HAP-1 (cell line): Measurements from ENCODE around the gene CNIH1.
"Not testable (repeated sequence)": the region's sequence is repeated elsewhere in the genome, so short reads cannot be mapped to it uniquely, and the experiment has no call there.

Experiments used
- DNase-seq, 2 experiments: peaks; one replicate each; pipeline ENCODE4 v3.0.0-alpha.2; 2016 to 2020; ENCODE audit warnings: low spot score in 2 of 2
- H3K27me3 ChIP-seq: fragments of 250-450 bp; sonication (Bioruptor Pico); 2 replicates; pipeline ENCODE4 v1.5.1; 2020; ENCODE audit warnings: low read depth, mild to moderate bottlenecking, moderate library complexity
- H3K36me3 ChIP-seq: fragments of 250-450 bp; sonication (Bioruptor Pico); replicated peaks from 2 replicates; pipeline ENCODE4 v1.5.1; 2020; ENCODE audit warnings: mild to moderate bottlenecking
- H3K4me1 ChIP-seq: fragments of 250-450 bp; sonication (Bioruptor Pico); 2 replicates; pipeline ENCODE4 v1.5.1; 2020; ENCODE audit warnings: mild to moderate bottlenecking
- H3K4me3 ChIP-seq: fragments of 250-450 bp; sonication (Bioruptor Pico); 2 replicates; pipeline ENCODE4 v1.5.1; 2020; ENCODE audit warnings: mild to moderate bottlenecking, moderate library complexity
- H3K9me3 ChIP-seq: fragments of 250-450 bp; sonication (Bioruptor Pico); 2 replicates; pipeline ENCODE4 v1.5.1; 2020; ENCODE audit warnings: mild to moderate bottlenecking, moderate library complexity
- in situ Hi-C: fragments of 300-500 bp; cut with MboI; formaldehyde crosslinking; loops from 3 replicates; pipeline ENCODE4 v1.14.3; 2020; ENCODE audit warnings: low sequenced_read_pairs, inconsistent platforms, mixed read lengths

CNIH1 gene

DNA sequence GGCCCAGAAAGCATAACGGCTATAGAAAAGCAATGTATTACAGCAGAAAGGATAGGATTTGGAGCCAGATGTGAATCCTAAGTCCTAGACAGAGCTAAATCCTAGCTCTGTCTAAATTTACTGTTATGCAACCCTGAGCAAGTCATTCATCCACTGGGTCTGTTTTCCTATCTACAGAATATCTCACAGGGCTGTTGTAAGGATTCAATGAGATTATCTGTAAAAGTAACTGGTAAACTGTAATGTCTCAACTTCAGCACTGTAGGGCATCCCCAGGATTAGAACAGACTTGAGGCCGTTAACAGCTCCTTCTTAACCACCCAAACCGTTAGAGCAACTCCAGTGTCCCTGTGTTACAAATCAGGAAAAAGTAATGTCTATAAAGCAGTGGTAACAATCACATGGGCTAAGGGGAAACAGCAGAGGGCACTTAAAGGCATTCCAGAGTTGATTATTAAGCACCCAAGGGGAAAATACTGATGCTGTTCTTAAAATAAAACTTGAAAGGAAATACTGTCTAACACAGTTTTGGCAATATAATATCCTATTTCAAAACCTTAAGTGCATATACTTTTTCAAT, 37.6 kb upstream of the CNIH1 start:
- Histone ChIP-seq H3K36me3 (peaks cover 25% of the 10 kb centered on the region), H3K4me1 (no peaks in the 10 kb centered on the region), H3K4me3 (no peak overlapping the region), H3K9me3 (no peaks in the 10 kb centered on the region), H3K27me3 (no peaks in the 10 kb centered on the region)
- DNase-seq: no peak
- in situ Hi-C loops: no loop called here

DNA sequence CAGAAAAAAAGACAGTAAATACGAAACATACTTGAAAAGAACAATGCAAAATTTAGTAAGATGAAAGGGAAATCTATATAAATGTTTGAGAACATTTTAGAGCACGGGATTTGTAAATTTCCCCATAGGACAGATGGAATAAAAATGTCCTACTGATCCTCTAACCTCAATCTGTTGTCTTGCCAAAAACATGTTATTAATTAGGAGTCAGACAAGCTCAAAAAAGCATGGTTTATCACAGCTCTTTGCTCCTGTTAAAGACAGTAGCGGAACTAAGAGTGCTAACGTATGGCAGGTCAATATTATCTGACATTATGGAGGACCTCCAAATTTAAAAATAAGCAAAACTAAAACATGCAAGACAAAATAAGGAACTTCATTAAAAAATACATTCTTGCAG, 34.7 kb upstream of the CNIH1 start:
- Histone ChIP-seq H3K36me3 (peaks cover 15% of the 10 kb centered on the region), H3K4me1 (peaks cover 17% of the 10 kb centered on the region), H3K4me3 (no peak overlapping the region), H3K9me3 (no peaks in the 10 kb centered on the region), H3K27me3 (no peaks in the 10 kb centered on the region)
- in situ Hi-C loops: no loop called here
- no peak for DNase-seq

DNA sequence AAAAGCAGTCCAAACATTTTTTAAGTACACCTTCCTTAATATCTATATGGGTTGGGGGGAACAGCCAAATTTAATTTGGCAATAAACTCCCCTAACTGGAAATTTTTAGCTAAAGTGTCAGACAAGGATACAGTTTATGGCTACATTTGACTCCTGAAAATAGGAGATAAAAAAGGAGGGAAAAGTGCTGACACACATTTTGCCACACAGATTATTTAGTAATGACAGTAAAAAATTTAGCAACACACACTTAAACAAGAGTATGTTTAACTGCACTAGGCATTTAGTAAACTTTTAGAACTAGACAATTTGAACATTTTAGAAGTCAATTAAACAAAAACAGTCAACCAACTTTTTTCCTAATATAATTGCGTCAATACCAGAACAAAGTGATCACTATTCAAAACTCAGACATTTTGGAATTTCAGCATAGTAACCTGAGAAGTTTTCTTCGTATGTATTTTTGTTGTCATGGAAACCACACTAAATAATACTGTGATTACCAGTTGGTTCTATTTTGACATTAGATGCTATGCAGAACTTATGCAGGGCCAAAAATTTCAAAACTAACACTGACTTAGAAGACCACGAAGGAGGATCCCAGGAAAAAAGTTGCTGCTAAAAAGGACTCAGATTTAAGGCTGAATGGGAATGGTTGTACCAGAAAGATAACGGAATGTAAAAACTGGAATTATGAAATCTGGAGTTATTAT, 34.2 kb upstream of the CNIH1 start:
- Histone ChIP-seq H3K9me3 (no peaks in the 10 kb centered on the region), H3K27me3 (no peaks in the 10 kb centered on the region), H3K4me3 (no peak overlapping the region), H3K4me1 (peaks cover 17% of the 10 kb centered on the region), H3K36me3 (peaks cover 15% of the 10 kb centered on the region)
- DNase-seq: no peak
- in situ Hi-C loops: no loop called here

DNA sequence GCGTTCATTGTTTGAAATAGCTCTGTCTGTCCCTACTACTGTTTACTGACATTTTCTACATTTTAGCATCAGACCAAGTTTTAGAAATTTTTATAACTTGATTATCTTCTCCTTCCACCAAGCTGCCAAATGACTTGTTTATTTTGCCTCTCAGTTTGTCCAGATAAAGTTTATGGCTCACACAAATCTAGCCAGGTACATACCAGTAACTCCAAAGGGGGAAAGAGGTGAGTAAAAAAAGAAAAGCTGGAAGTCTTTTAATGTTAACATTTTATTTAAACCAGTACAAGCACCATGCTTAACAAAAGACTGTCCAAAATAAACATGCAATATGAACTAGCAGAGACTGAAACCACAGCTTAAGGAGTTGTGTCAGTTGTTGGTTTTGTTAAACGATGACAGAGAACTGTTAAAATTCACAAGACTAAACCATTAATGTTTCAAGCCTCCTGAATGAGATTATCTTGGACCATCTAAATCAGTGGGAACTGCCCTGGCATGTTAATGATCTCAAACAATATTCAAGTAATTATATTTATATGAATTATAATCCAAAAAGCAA, 33.1 kb upstream of the CNIH1 start:
- no peak for DNase-seq
- Histone ChIP-seq H3K4me1 (peaks cover 17% of the 10 kb centered on the region), H3K27me3 (no peaks in the 10 kb centered on the region), H3K36me3 (peaks cover 15% of the 10 kb centered on the region), H3K9me3 (no peaks in the 10 kb centered on the region), H3K4me3 (no peak overlapping the region)
- in situ Hi-C loops: no loop called here

DNA sequence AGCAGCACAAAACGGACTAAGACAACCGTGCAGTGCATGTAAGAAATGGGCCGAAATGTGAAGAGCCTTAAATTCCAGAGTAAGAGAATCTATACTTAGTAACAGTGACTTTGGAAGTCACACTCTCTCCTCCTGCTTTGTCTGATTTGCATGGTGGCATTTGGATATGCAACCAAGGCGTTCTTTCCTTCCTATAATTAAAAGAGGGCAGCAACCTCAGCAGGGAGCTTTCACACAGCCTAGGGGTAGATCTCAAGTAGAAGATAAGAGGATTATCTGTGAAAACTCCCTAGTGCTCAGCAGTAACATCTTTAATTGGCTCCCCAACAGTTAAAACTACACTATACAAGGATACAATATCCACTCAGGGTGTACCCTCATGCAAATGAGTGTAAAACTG, 31.1 kb upstream of the CNIH1 start:
- Histone ChIP-seq H3K36me3 (no peaks in the 10 kb centered on the region), H3K4me3 (no peak overlapping the region), H3K9me3 (peaks cover 8% of the 10 kb centered on the region; the same call in 1 of the 2 replicates), H3K4me1 (peaks cover 17% of the 10 kb centered on the region), H3K27me3 (no peaks in the 10 kb centered on the region)
- in situ Hi-C loops: no loop called here
- DNase-seq: peak; percentile 38 to 85

DNA sequence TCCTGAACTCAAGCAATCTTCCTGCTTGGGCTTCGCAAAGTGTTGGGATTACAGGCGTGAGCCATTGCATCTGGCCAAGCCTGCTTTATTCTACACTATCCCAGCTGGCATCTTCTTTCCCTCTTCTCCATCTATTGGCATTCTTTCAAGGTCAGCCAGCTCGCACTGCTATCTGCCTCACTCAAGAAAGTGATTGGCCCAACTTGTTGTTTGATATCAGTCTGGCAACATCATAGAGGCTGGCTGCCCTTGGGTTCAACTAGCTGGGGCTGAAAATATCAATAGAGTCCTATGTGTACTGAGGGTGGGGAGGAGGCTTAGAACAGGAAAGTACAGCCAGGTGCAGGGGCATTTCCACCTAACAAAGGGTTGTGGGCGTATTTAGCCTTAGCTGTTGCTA, 30.5 kb upstream of the CNIH1 start:
- H3K9me3 ChIP-seq: peaks cover 11% of the 10 kb centered on the region; the same call in 1 of the 2 replicates
- peaks cover 17% of the 10 kb centered on the region for H3K4me1 ChIP-seq
- DNase-seq: no peak
- in situ Hi-C loops: no loop called here
- no peak overlapping the region for H3K4me3 ChIP-seq
- H3K36me3 ChIP-seq: no peaks in the 10 kb centered on the region
- H3K27me3 ChIP-seq: no peaks in the 10 kb centered on the region

DNA sequence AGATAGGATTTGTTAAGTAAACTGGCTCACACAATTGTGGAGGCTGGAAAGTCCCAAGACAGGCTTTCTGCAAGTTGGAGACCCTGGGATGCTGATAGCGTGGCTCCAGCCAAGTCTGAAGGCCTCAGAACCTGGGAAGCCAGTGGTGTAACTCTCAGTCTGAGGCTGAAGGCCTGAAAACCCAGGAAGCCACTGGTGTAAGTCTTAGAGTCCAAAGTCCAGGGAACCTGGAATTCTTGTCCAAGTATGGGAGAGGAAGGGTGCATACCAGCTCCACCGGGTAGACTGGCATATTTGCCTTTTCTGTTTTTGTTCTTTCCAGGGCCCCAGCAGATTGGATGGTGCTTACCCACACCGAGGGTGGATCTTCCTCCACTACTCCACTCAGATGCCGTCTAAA, 29.5 kb upstream of the CNIH1 start:
- DNase-seq: no peak
- no peaks in the 10 kb centered on the region for H3K36me3 ChIP-seq
- H3K9me3 ChIP-seq: peaks cover 11% of the 10 kb centered on the region; the same call in 1 of the 2 replicates
- H3K27me3 ChIP-seq: no peaks in the 10 kb centered on the region
- H3K4me3 ChIP-seq: no peak overlapping the region
- H3K4me1 ChIP-seq: peaks cover 17% of the 10 kb centered on the region
- in situ Hi-C loops: no loop called here

DNA sequence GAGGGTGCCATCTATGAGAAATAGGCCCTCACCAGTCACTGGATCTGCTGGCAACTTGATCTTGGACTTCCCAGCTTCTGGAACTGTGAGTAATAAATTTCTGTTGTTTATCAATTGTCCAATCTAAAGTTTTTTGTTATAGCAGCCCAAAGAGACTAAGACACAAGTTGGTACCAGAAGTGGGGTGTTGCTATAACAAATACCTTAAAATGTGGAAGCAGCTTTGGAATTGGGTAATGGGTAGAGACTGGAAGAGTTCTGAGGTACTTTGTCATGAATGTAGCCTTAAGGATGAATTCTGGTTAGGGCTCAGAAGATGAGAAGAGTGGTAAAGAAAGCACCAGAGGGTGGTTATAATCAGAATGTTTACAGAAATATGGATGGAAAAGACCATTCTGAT, 26.1 kb upstream of the CNIH1 start:
- no peak for DNase-seq
- no peaks in the 10 kb centered on the region for H3K36me3 ChIP-seq
- in situ Hi-C loops: no loop called here

DNA sequence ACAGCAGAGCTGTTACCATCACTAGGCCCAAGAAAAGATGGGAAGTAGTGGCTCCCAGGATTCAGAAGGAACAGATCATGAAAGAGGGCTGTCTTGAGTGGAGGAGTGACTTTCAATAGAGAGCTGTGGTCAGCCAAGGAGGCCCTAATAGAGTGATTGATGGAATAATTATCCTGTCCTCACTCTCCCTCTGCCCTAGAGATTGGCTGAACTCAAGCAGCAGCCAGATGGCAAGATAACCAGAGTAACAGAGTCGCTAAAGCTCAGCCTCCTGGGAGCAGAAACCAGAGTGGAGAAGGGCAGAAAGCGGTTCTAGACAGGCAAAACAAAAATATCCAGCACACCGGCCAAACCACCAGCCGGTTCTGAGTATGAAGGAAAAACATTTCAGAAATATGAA, 24.5 kb upstream of the CNIH1 start:
- Histone ChIP-seq H3K4me1 (no peaks in the 10 kb centered on the region), H3K4me3 (no peak overlapping the region), H3K27me3 (no peaks in the 10 kb centered on the region), H3K9me3 (peaks cover 13% of the 10 kb centered on the region), H3K36me3 (no peaks in the 10 kb centered on the region)
- no peak for DNase-seq
- in situ Hi-C loops: no loop called here

More for the DNA sequence above, 26.1 kb upstream of the CNIH1 start:
- Histone ChIP-seq H3K9me3 (peaks cover 11% of the 10 kb centered on the region; the same call in 1 of the 2 replicates), H3K4me3 (no peak overlapping the region), H3K4me1 (peaks cover 4% of the 10 kb centered on the region), H3K27me3 (no peaks in the 10 kb centered on the region)

DNA sequence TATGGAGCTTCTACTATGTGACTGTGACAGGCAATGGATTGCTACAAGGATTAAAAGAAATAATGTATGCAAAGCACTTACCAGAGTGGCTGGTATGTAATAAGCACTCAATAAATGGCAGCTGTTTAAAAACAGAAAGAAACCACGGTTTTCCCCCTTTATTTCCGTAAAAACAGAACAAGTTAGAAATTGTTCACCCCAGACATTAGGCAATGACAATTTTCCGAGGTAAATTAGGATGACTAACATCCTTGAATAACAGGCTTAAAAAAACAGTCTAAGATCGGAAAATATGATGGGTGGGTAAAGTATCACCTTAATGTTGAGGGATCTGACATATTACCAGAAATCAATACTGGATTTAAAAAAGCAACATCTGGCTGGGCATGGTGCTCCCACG, 20.9 kb upstream of the CNIH1 start:
- H3K4me1 ChIP-seq: no peaks in the 10 kb centered on the region
- no peaks in the 10 kb centered on the region for H3K27me3 ChIP-seq
- H3K4me3 ChIP-seq: no peak overlapping the region
- DNase-seq: no peak
- in situ Hi-C loops: no loop called here
- H3K36me3 ChIP-seq: no peaks in the 10 kb centered on the region
- H3K9me3 ChIP-seq: peaks cover 15% of the 10 kb centered on the region

DNA sequence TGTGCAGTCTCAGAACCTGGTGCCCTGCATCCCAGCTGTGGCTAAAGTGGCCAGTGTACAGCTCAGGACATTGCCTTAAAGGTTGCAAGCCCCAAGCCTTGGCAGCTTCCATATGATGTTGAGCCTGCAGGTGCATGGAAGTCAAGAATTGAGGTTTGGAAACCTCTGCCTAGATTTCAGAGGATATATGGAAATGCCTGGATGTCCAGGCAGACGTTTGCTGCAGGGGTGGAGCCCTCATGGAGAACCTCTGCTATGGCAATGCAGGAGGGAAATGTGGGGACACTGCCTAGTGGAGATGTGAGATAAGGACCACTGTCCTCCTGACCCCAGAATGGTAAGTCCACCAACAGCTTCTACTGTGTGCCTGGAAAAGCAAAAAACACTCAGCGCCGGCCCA, 17.9 kb upstream of the CNIH1 start:
- H3K36me3 ChIP-seq: no peaks in the 10 kb centered on the region
- in situ Hi-C loops: no loop called here

DNA sequence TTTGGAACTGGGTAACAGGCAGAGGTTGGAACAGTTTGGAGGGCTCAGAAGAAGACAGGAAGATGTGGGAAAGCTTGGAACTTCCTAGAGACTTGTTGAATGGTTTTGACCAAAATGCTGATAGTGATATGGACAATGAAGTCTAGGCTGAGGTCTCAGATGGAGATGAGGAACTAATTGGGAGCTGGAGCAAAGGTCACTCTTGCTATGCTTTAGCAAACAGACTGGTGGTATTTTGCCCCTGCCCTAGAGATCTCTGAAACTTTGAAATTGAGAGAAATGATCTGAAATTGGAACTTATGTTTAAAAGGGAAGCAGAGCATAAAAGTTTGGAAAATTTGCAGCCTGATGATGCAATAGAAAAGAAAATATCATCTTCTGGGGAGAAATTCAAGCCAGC, 17.4 kb upstream of the CNIH1 start:
- DNase-seq, H3K4me1 ChIP-seq, H3K36me3 ChIP-seq, in situ Hi-C loops, H3K4me3 ChIP-seq, H3K27me3 ChIP-seq: not testable (repeated sequence)
- H3K9me3 ChIP-seq: peaks cover 14% of the 10 kb centered on the region

More for the DNA sequence above, 17.9 kb upstream of the CNIH1 start:
- H3K27me3 ChIP-seq: no peaks in the 10 kb centered on the region
- no peak overlapping the region for H3K4me3 ChIP-seq
- H3K4me1 ChIP-seq: no peaks in the 10 kb centered on the region
- H3K9me3 ChIP-seq: peaks cover 14% of the 10 kb centered on the region
- no peak for DNase-seq

DNA sequence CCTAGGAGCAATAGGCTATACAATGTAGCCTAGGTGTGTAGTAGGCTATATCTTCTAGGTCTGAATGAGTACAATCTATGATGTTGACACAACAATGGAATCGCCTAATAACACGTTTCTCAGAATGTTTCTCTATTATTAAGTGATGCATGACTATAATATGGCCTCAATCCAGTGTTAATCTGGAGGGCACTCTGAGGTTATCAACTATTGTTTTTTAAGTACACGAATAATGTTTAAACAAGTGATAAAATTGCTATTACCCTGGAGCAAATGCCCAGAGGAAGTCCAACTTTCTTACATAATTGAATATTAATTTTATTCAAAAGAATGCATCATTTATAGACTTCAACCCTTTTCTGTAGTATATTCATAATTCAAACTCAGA, 16.4 kb upstream of the CNIH1 start:
- in situ Hi-C loops: no loop called here
- peaks cover 14% of the 10 kb centered on the region for H3K9me3 ChIP-seq
- no peak overlapping the region for H3K4me3 ChIP-seq
- H3K4me1 ChIP-seq: no peaks in the 10 kb centered on the region
- no peaks in the 10 kb centered on the region for H3K27me3 ChIP-seq
- no peaks in the 10 kb centered on the region for H3K36me3 ChIP-seq
- DNase-seq: no peak

DNA sequence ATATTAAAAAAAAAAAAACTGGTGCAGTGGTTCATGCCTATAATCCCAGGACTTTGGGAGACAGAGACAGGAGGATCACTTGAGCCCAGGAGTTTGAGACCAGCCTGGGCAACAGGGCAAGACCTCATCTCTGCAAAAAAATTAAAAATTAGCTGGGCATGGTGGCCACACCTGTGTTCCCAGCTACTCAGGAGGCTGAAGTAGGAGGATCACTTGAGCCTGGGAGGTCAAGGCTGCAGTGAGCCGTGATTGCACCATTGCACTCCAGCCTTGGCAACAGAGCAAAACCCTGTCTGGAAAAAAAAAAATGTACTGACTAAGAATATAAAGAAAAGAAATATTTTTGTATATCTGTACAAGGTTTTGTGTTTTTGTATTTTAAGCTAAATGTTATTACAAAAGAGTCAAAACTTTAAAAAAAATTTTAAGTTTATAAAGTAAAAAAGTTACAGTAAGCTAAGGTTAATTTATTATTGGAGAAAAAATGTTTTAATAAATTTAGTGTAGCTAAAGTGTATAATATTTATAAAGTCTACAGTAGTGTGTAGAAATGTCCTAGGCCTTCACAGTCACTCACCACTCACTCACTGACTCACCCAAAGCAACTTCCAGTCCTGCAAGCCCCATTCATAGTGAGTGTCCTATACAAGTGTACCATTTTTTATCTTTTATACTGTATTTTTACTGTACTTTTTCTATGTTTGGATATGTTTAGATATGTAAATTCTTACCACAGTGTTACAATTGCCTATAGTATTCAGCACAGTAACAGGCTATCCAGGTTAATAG, 15.8 kb upstream of the CNIH1 start:
- H3K4me1 ChIP-seq, DNase-seq, in situ Hi-C loops, H3K27me3 ChIP-seq, H3K36me3 ChIP-seq, H3K4me3 ChIP-seq: not testable (repeated sequence)
- H3K9me3 ChIP-seq: peaks cover 13% of the 10 kb centered on the region
